Neuron (in vitro differentiated cells): Measurements from ENCODE around the gene KCNA5.

Experiments used
- H2AFZ ChIP-seq: one replicate; pipeline ENCODE4 v1.6.1; 2013; ENCODE audit warnings: low read depth, mild to moderate bottlenecking, inconsistent platforms, low read length, moderate library complexity
- H3K27me3 ChIP-seq: one replicate; pipeline ENCODE4 v1.6.1; 2013; ENCODE audit warnings: low read length; ENCODE audit not compliant: insufficient read depth
- H3K36me3 ChIP-seq: one replicate; pipeline ENCODE4 v1.6.1; 2013; ENCODE audit warnings: low read length; ENCODE audit not compliant: insufficient read depth
- H3K4me1 ChIP-seq: one replicate; pipeline ENCODE4 v1.6.1; 2013; ENCODE audit warnings: low read length; ENCODE audit not compliant: insufficient read depth
- H3K4me3 ChIP-seq: 2 replicates; pipeline ENCODE4 v1.5.1; 2013; ENCODE audit warnings: mild to moderate bottlenecking, low read length, moderate library complexity
- H3K9me3 ChIP-seq: one replicate; pipeline ENCODE4 v1.6.1; 2013; ENCODE audit warnings: low read length

KCNA5 gene

DNA sequence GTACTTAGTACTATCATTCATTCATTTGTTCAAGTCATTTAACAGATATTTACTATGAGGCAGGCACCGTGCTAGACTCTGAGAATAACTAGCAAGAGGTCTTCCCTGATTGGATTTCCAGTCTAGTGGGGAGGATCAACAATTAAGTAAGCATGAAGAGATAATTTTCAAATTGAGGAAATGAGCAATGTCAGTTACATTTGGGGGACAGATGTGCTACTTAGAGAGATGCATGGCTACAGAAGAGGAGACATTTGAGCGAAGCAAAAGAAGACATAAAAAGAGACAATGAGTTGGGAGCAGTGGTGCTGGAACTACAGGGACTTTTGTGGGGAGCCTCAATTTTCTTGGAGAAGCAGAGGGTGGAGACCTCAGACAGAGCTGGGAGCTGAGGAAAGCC, 7.7 kb downstream of the KCNA5 start:
- no peaks in the 10 kb centered on the region for H3K4me1 ChIP-seq

DNA sequence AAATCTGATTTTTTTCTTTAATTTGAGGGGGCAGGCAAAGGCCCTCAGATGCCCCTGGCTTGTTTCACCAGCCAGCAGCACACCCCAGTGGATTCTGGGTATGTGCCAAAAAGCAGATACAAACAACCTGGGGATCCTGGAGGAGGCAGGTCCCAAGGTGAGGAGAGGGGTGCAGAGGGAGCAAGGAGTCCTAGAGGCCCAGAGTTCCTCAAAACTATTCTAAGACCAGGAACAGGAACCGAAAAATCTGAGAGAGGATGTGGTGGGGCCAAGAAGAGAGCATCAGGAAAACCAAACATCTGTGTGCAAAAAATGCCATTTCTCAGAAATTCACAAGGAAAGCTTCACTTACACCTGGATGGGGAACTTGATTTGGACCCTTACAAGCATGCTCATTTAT, 8.2 kb downstream of the KCNA5 start:
- no peak overlapping the region for H2AFZ ChIP-seq
- no peaks in the 10 kb centered on the region for H3K36me3 ChIP-seq
- no peaks in the 10 kb centered on the region for H3K4me1 ChIP-seq
- no peaks in the 10 kb centered on the region for H3K9me3 ChIP-seq
- peaks cover 26% of the 10 kb centered on the region for H3K27me3 ChIP-seq
- H3K4me3 ChIP-seq = no peak overlapping the region

More for the DNA sequence above, 7.7 kb downstream of the KCNA5 start:
- H3K4me3 ChIP-seq = no peak overlapping the region
- H3K27me3 ChIP-seq = peaks cover 26% of the 10 kb centered on the region
- no peaks in the 10 kb centered on the region for H3K36me3 ChIP-seq
- H3K9me3 ChIP-seq = no peaks in the 10 kb centered on the region
- no peak overlapping the region for H2AFZ ChIP-seq

DNA sequence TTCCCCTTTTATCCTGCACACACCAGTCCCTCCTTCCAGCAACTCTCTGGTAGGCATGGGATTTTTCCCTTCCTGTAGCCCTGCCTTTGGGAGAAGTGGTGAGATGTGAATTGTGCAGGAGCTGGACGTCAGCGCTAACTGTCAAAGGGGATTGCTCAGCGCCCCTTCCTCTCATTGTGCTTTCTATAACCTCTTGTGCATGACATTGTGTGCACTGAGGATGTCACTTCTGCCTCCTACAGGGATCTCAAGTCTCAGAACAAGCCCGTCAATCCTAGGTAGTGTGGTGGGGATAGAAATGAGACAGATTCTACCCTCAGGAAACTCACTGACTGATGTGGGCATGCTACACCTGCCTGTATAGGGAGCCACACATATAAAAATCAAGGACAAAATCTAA, 8.7 kb downstream of the KCNA5 start:
- no peak overlapping the region for H2AFZ ChIP-seq
- H3K27me3 ChIP-seq = peaks cover 21% of the 10 kb centered on the region
- H3K36me3 ChIP-seq = no peaks in the 10 kb centered on the region
- H3K4me3 ChIP-seq = no peak overlapping the region
- H3K9me3 ChIP-seq = no peaks in the 10 kb centered on the region
- H3K4me1 ChIP-seq = no peaks in the 10 kb centered on the region

DNA sequence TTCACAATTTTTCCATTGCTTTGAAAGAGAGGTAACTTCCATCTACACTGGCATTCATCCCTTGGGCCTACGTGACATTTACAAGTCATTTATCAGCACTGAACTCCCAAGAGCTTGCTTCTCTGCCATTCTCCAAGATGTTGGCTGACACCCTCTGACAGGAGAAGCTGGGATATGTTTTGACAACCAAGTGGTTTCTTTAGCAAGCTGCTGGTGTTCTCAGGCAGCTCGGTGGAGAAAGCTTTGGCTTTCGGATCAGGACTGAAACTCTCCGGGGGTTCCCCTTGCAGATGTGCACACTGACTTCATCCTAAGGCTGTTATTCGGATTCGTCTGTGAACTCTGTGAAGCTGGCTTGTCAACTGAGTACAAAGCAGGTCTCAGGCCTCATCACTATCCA, 15.7 kb downstream of the KCNA5 start:
- Histone ChIP-seq H3K27me3 (no peaks in the 10 kb centered on the region), H3K36me3 (no peaks in the 10 kb centered on the region), H3K9me3 (no peaks in the 10 kb centered on the region), H2AFZ (no peak overlapping the region), H3K4me1 (no peaks in the 10 kb centered on the region), H3K4me3 (no peak overlapping the region)

DNA sequence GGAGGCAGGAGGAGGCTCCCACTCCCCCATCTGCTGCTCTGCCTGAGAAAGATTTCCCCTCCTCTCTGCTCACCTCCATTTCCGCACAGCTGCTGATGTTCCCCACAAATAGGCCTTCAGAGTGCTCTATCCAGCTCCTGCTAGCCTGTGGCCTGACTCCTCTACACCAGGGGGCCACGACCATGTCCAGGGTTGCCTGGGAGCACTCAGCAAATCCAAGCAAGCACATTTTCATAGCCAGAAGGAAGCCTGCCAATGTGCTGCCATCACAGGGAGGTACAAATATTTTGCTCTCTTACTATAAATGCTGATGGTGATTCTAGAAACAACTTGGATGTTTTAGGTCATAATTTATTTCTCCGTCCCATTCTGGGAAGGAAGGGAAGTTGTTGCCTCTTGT, 17.3 kb downstream of the KCNA5 start:
- H3K27me3 ChIP-seq = no peaks in the 10 kb centered on the region

DNA sequence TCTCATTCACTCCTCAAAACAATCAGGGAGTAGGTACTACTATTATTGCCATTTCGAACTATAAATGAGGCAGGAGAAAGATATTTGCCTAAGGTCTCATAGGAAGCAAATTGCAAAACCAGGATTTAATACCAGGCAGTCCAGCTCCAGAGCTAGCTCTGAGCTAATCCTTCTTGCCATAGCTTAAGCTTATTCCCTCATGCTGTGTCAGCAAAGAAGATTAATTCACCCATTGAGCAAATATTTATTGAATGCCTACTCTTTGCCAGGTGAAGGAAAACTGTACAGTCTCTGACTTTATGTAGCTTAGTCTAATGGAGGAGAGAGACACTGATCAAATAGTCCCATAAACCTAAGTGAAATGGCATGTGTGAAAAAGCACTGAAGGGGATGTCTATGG, 19.5 kb downstream of the KCNA5 start:
- no peaks in the 10 kb centered on the region for H3K9me3 ChIP-seq
- H3K27me3 ChIP-seq = no peaks in the 10 kb centered on the region

More for the DNA sequence above, 17.3 kb downstream of the KCNA5 start:
- Histone ChIP-seq H3K4me1 (no peaks in the 10 kb centered on the region), H3K4me3 (no peak overlapping the region), H3K36me3 (no peaks in the 10 kb centered on the region), H2AFZ (no peak overlapping the region), H3K9me3 (no peaks in the 10 kb centered on the region)

DNA sequence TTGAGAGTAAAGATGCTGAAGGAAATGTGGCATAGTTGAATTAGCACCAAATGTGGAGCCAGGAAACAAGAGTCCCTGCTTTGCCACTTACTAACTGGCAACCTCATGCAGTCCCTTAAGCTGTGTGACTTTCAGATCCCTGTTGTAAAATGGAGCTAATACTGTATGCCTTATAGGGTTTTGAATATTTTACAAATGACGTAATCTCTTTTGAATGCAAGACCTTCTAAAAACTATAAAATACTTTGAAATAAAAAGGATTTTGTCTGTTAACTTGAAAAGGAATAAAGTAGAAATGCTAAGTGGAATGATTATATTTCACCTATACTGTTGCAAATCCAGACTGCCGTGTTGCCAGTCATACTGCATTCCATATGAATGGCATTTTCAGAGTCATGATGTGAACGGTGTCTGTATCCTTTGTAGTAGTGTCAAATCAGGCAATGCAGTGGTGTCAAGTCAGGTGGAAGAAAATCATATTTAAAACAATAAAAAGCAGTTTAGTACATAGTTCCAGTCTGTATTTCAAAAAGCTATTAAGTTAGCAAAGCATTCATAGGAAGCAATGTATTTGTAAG, 21.3 kb downstream of the KCNA5 start:
- Histone ChIP-seq H3K36me3 (no peaks in the 10 kb centered on the region), H2AFZ (no peak overlapping the region), H3K4me3 (no peak overlapping the region), H3K27me3 (no peaks in the 10 kb centered on the region), H3K9me3 (no peaks in the 10 kb centered on the region), H3K4me1 (no peaks in the 10 kb centered on the region)

More for the DNA sequence above, 19.5 kb downstream of the KCNA5 start:
- Histone ChIP-seq H2AFZ (no peak overlapping the region), H3K36me3 (no peaks in the 10 kb centered on the region), H3K4me3 (no peak overlapping the region), H3K4me1 (no peaks in the 10 kb centered on the region)

DNA sequence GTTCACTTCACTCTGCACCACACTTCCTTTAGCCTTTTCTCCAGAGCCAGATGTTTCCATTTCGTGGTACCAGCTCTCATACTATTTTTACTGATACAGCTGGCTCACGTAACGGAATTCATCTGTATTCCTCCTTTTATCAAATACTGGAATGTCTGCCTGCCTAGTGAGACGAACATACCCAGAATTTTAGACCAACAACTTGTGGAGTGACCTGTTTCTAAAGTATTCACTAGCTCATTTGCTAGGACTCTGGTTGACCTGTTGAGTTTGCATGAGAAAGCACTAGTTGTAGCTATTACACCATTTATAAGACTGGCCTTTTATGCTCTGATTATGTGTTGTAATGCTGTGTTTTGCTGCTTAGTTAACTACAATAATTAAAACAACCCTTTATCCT, 22.6 kb downstream of the KCNA5 start:
- no peaks in the 10 kb centered on the region for H3K27me3 ChIP-seq
- no peak overlapping the region for H3K4me3 ChIP-seq
- no peaks in the 10 kb centered on the region for H3K9me3 ChIP-seq
- H3K4me1 ChIP-seq = no peaks in the 10 kb centered on the region
- H3K36me3 ChIP-seq = no peaks in the 10 kb centered on the region
- H2AFZ ChIP-seq = no peak overlapping the region

DNA sequence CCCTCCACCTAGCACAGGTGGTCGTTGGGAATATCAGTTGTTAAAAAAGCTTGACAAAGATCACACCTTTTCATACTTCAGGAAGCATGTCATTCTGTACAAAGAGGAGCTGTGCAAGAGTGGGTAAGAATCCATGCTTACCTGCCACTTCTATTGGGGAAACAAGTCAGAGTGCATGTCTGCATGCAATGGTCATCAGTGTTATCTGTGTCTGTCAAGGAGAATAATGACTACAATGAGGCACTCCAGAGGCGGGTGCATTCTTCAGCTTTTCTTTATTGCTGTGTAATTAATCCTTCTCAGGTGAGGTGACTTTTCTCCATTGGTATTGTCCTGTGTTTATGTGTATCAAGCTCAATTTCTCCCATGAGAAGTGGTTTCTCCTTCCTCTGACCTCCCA, 24.4 kb downstream of the KCNA5 start:
- Histone ChIP-seq H3K27me3 (no peaks in the 10 kb centered on the region), H3K9me3 (no peaks in the 10 kb centered on the region), H3K4me1 (no peaks in the 10 kb centered on the region), H3K36me3 (no peaks in the 10 kb centered on the region), H3K4me3 (no peak overlapping the region), H2AFZ (no peak overlapping the region)

DNA sequence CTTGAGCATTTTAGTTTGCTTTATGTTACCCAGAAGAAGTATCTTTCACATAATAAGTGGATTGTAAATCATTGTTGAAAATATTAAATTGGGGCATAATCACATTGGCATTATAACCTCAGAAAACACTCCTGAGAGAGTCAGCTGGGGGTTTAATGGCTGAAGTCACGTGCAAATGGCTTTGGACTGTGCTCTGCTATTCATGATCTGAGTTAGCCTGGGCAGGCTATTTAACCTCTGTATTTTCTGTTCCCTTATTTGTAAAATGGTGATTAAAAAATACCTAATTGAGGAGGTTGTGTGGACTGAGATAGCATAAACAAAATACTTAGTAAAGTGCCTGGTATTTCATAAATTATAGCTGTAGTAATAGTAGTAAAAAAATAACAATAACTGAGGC, 24.9 kb downstream of the KCNA5 start:
- no peaks in the 10 kb centered on the region for H3K4me1 ChIP-seq
- no peak overlapping the region for H2AFZ ChIP-seq
- no peaks in the 10 kb centered on the region for H3K9me3 ChIP-seq
- H3K4me3 ChIP-seq = no peak overlapping the region
- H3K36me3 ChIP-seq = no peaks in the 10 kb centered on the region
- no peaks in the 10 kb centered on the region for H3K27me3 ChIP-seq

DNA sequence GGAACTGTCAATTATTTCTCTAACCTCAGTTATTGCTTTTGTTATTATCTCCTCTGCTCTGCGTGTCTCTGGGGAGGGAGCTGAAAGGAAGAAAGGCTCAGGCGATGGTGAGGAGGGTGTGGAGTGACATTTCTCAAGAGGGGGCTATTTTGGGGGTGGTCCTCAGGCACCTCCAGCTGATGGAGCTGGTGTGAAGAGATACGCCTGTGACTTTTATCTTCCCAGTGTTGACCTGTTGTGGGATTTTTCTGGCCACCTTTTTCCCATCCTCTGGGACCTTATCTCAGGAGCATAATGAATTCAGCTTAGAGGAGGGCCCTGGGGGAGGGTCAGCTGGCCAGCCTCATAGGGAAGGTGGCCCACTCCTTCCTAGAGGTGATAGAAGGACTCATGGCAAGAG, 26.4 kb downstream of the KCNA5 start:
- H3K9me3 ChIP-seq = no peaks in the 10 kb centered on the region
- H3K36me3 ChIP-seq = no peaks in the 10 kb centered on the region
- H3K4me3 ChIP-seq = no peak overlapping the region
- no peaks in the 10 kb centered on the region for H3K27me3 ChIP-seq
- H3K4me1 ChIP-seq = no peaks in the 10 kb centered on the region
- H2AFZ ChIP-seq = no peak overlapping the region

DNA sequence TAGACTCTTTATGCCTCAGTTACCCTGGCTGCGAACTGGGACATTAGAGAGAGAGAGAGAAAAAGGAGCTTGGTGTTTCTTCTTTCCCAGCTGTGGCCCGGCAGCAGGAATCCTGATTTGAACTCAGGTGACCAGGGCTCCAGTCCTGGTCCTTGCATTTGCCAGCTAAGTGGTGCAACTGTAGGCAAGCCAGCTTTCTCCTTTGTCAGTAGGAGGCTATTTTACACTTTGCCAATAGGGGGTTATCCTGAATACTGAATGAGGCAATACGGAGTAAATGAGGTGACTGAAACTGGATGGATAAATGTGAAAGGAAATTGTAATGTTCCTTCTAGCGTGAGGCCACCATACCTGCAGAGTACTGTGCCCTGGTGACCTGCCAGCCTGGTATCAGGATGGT, 27.8 kb downstream of the KCNA5 start:
- no peaks in the 10 kb centered on the region for H3K36me3 ChIP-seq
- no peaks in the 10 kb centered on the region for H3K27me3 ChIP-seq
- H3K4me3 ChIP-seq = no peak overlapping the region

DNA sequence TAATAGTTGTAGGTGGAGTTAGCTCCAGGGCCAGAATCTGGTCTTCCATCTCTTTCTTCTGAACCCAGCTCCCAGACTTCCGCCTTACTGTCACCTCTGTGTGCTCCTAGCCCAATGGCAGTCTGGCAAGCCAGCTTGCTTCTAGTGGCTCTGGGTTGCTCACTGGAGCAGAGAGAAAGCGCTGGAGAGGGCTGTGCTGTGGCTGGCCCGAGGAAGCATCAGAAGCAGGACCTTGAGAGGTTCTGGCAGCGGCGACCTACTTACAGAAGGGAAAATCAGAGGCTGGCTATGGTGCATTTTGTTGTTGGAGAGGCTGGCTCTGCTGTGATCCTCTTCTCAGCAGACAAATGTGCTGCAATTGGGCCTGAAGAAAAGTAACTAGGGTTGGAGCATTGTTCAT, 28.6 kb downstream of the KCNA5 start:
- no peaks in the 10 kb centered on the region for H3K36me3 ChIP-seq
- no peaks in the 10 kb centered on the region for H3K4me1 ChIP-seq
- H3K9me3 ChIP-seq = no peaks in the 10 kb centered on the region
- no peak overlapping the region for H3K4me3 ChIP-seq
- no peak overlapping the region for H2AFZ ChIP-seq
- H3K27me3 ChIP-seq = peaks cover 2% of the 10 kb centered on the region

More for the DNA sequence above, 27.8 kb downstream of the KCNA5 start:
- Histone ChIP-seq H2AFZ (no peak overlapping the region), H3K9me3 (no peaks in the 10 kb centered on the region), H3K4me1 (no peaks in the 10 kb centered on the region)

DNA sequence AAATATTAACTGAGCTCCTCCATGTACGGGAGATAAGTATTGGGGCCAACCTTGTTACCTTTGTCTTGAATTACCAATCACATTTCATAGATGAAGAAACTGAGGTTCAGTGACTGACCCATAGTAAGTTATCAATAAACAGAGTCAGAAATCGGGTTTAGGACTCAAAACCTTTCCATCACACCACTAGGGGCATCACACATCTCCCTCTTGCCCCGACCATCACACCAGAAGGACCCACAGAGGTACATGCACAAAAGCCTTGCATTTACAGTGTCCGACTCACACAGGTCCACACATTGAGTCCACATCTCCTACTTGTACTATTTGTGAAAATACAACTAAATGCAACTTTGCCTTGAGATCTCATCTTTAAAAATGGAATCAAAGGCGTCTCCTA, 29.4 kb downstream of the KCNA5 start:
- Histone ChIP-seq H3K27me3 (peaks cover 2% of the 10 kb centered on the region), H3K36me3 (no peaks in the 10 kb centered on the region), H3K9me3 (no peaks in the 10 kb centered on the region), H3K4me1 (no peaks in the 10 kb centered on the region), H2AFZ (no peak overlapping the region), H3K4me3 (no peak overlapping the region)
